Ascending aorta (tissue), 2 donors: ENCODE data around the gene VCL. TPM values are rescaled to one million over a fixed set of nuclear protein-coding genes. Genes with fewer than 3 reads are reported as not detected.
"Not testable (repeated sequence)": the region's sequence is repeated elsewhere in the genome, so short reads cannot be mapped to it uniquely, and the experiment has no call there.

Source experiments
- DNase-seq, 2 donors: peaks; one replicate each; pipeline ENCODE4 v3.0.0-alpha.2; 2019; ENCODE audit warnings: low spot score in 2 of 2
- H3K27ac ChIP-seq, 2 donors: fragments of 200-600 bp; sonication (generic); one replicate each; pipeline ENCODE4 v1.5.1; 2016 to 2017; ENCODE audit warnings: mild to moderate bottlenecking in 1 of 2
- H3K27me3 ChIP-seq: fragments of 200-600 bp; sonication (generic); one replicate; pipeline ENCODE4 v1.5.1; 2017
- H3K36me3 ChIP-seq, 2 donors: fragments of 200-600 bp; sonication (generic); one replicate each; pipeline ENCODE4 v1.5.1; 2016
- H3K4me1 ChIP-seq, 2 donors: fragments of 200-600 bp; sonication (generic); one replicate each; pipeline ENCODE4 v1.5.1; 2016 to 2017; ENCODE audit warnings: mild to moderate bottlenecking in 1 of 2
- H3K4me3 ChIP-seq, 2 donors: fragments of 200-600 bp; sonication (generic); one replicate each; pipeline ENCODE4 v1.5.1; 2016 to 2017; ENCODE audit warnings: mild to moderate bottlenecking in 1 of 2
- H3K9me3 ChIP-seq, 2 donors: fragments of 200-600 bp; sonication (generic); one replicate each; pipeline ENCODE4 v1.5.1; 2016
- intact Hi-C: fragments of 100-400 bp; cut with DNase I; formaldehyde crosslinking; loops from one replicate; pipeline ENCODE4 v1.15.1; 2023
- total RNA-seq: library from RNA; depleted of rRNA; stranded (reverse); fragments of >200 nt; gene quantifications from one replicate; pipeline ENCODE4 v1.1.0, GENCODE V29; 2016
- TF ChIP-seq, protein P1 (sequence below), 3 experiments: fragments of 200-600 bp in 2 of 3; fragments of 450-650 bp in 1 of 3; sonication (generic) in 2 of 3; IDR thresholded peaks; one replicate each; pipeline ENCODE4 v1.5.1; 2016 to 2019; ENCODE audit warnings: antibody characterized with exemption in 3 of 3, mild to moderate bottlenecking in 1 of 3, moderate library complexity in 1 of 3

VCL gene
- total RNA-seq, 1 donor from 2014 or later, result 333 TPM

GRCh38 chr10:74026428-74027015 is 28.6 kb downstream of the VCL start:
- no peak for DNase-seq
- intact Hi-C loops, result no loop called here
- Histone ChIP-seq H3K27ac (peak overlapping the region in 1 of 2 donors; percentile 2), H3K4me1 (peaks cover 14 to 54% of the 10 kb centered on the region in 2 donors), H3K4me3 (no peak overlapping the region), H3K27me3 (no peaks in the 10 kb centered on the region), H3K9me3 (no peaks in the 10 kb centered on the region), H3K36me3 (peaks cover 0 to 8% of the 10 kb centered on the region in 2 donors)
- TF ChIP-seq, protein P1, sequence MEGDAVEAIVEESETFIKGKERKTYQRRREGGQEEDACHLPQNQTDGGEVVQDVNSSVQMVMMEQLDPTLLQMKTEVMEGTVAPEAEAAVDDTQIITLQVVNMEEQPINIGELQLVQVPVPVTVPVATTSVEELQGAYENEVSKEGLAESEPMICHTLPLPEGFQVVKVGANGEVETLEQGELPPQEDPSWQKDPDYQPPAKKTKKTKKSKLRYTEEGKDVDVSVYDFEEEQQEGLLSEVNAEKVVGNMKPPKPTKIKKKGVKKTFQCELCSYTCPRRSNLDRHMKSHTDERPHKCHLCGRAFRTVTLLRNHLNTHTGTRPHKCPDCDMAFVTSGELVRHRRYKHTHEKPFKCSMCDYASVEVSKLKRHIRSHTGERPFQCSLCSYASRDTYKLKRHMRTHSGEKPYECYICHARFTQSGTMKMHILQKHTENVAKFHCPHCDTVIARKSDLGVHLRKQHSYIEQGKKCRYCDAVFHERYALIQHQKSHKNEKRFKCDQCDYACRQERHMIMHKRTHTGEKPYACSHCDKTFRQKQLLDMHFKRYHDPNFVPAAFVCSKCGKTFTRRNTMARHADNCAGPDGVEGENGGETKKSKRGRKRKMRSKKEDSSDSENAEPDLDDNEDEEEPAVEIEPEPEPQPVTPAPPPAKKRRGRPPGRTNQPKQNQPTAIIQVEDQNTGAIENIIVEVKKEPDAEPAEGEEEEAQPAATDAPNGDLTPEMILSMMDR (IDR thresholded peaks at IDR 0.05), result no peak

- peak overlapping the region; percentile 26 to 53 for H3K27ac ChIP-seq
- H3K9me3 ChIP-seq, result no peaks in the 10 kb centered on the region
- TF ChIP-seq, protein P1 (IDR thresholded peaks at IDR 0.05), result no peak
- peaks cover 0 to 8% of the 10 kb centered on the region in 2 donors for H3K36me3 ChIP-seq
- no peaks in the 10 kb centered on the region for H3K27me3 ChIP-seq
- peaks cover 14 to 49% of the 10 kb centered on the region in 2 donors for H3K4me1 ChIP-seq
- no peak for DNase-seq
- intact Hi-C loops, result no loop called here
- no peak overlapping the region for H3K4me3 ChIP-seq
These were observed 29.8 kb downstream of the VCL start for GRCh38 chr10:74027702-74028101.

DNA sequence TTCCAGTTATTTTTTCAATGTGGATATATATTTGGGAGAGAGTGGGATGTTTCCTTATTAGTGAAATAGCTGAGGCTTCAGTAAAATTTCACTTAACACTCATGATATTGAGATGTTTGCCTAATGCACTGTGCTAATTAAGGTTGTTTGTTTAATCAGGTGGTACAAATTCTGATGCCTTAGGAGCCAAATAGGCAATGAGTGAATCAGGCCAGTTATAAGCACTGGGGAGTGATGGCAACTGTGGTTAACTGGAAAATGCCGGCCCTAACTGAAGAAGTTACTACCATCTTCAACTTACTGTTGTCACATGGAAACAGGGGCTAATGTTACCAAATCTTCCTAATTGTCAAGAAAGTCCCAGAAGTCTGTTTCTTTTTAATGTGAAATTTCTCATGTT is 32.0 kb downstream of the VCL start:
- H3K27me3 ChIP-seq, result no peaks in the 10 kb centered on the region
- TF ChIP-seq, protein P1 (IDR thresholded peaks at IDR 0.05), result no peak
- H3K27ac ChIP-seq, result peak overlapping the region in 1 of 2 donors; percentile 48
- no peak overlapping the region for H3K4me3 ChIP-seq
- H3K4me1 ChIP-seq, result peaks cover 14 to 34% of the 10 kb centered on the region in 2 donors
- H3K9me3 ChIP-seq, result no peaks in the 10 kb centered on the region
- no peaks in the 10 kb centered on the region for H3K36me3 ChIP-seq
- DNase-seq, result no peak
- intact Hi-C loops, result loop anchor here (5.0 kb wide), 1 partner anchor 42 kb away; no protein-coding TSS in a partner anchor

DNA sequence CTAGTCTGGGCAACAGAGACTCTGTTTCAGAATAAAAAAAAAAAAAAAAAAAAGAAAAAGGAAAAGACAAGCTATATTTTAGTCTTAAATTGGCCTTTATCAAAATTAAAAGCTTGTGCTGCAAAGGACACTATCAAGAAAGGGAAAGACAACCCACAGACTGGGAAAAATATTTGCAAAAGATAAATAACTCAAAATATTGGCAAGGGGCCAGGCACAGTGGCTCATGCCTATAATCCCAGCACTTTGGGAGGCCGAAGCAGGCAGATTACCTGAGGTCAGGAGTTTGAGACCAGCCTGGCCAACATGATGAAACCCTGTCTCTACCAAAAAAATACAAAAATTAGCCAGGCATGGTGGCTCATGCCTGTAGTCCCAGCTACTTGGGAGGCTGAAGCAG is 34.3 kb downstream of the VCL start:
- intact Hi-C loops, result loop anchor here (5.0 kb wide), 1 partner anchor 40 kb away; no protein-coding TSS in a partner anchor
- not testable (repeated sequence) for DNase-seq, H3K27me3 ChIP-seq, H3K4me3 ChIP-seq, H3K9me3 ChIP-seq, H3K36me3 ChIP-seq
- H3K4me1 ChIP-seq, result peaks cover 14 to 38% of the 10 kb centered on the region in 2 donors
- peak overlapping the region in 1 of 2 donors; percentile 38 for H3K27ac ChIP-seq

- intact Hi-C loops, result loop anchor here (5.0 kb wide), 1 partner anchor 39 kb away; no protein-coding TSS in a partner anchor
- Histone ChIP-seq H3K4me1 (peaks cover 10 to 41% of the 10 kb centered on the region in 2 donors), H3K27ac (peak overlapping the region; percentile 9 to 34), H3K36me3 (peaks cover 0 to 9% of the 10 kb centered on the region in 2 donors), H3K27me3 (no peaks in the 10 kb centered on the region), H3K4me3 (no peak overlapping the region), H3K9me3 (no peaks in the 10 kb centered on the region)
- TF ChIP-seq, protein P1 (IDR thresholded peaks at IDR 0.05), result no peak
- DNase-seq, result no peak
These were observed 35.2 kb downstream of the VCL start for GRCh38 chr10:74032900-74033655.

GRCh38 chr10:74033702-74034101 is 35.8 kb downstream of the VCL start:
- Histone ChIP-seq H3K4me1 (peaks cover 10 to 44% of the 10 kb centered on the region in 2 donors), H3K36me3 (peaks cover 0 to 9% of the 10 kb centered on the region in 2 donors), H3K27ac (peak overlapping the region; percentile 9 to 34), H3K4me3 (no peak overlapping the region), H3K27me3 (no peaks in the 10 kb centered on the region), H3K9me3 (no peaks in the 10 kb centered on the region)
- intact Hi-C loops, result loop anchor here (5.0 kb wide), 1 partner anchor 39 kb away; no protein-coding TSS in a partner anchor
- no peak for DNase-seq
- TF ChIP-seq, protein P1 (IDR thresholded peaks at IDR 0.05), result no peak
